ENCODE data around the gene EPC2.

The EPC2 gene, protein sequence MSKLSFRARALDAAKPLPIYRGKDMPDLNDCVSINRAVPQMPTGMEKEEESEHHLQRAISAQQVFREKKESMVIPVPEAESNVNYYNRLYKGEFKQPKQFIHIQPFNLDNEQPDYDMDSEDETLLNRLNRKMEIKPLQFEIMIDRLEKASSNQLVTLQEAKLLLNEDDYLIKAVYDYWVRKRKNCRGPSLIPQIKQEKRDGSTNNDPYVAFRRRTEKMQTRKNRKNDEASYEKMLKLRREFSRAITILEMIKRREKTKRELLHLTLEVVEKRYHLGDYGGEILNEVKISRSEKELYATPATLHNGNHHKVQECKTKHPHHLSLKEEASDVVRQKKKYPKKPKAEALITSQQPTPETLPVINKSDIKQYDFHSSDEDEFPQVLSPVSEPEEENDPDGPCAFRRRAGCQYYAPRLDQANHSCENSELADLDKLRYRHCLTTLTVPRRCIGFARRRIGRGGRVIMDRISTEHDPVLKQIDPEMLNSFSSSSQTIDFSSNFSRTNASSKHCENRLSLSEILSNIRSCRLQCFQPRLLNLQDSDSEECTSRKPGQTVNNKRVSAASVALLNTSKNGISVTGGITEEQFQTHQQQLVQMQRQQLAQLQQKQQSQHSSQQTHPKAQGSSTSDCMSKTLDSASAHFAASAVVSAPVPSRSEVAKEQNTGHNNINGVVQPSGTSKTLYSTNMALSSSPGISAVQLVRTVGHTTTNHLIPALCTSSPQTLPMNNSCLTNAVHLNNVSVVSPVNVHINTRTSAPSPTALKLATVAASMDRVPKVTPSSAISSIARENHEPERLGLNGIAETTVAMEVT

DNA sequence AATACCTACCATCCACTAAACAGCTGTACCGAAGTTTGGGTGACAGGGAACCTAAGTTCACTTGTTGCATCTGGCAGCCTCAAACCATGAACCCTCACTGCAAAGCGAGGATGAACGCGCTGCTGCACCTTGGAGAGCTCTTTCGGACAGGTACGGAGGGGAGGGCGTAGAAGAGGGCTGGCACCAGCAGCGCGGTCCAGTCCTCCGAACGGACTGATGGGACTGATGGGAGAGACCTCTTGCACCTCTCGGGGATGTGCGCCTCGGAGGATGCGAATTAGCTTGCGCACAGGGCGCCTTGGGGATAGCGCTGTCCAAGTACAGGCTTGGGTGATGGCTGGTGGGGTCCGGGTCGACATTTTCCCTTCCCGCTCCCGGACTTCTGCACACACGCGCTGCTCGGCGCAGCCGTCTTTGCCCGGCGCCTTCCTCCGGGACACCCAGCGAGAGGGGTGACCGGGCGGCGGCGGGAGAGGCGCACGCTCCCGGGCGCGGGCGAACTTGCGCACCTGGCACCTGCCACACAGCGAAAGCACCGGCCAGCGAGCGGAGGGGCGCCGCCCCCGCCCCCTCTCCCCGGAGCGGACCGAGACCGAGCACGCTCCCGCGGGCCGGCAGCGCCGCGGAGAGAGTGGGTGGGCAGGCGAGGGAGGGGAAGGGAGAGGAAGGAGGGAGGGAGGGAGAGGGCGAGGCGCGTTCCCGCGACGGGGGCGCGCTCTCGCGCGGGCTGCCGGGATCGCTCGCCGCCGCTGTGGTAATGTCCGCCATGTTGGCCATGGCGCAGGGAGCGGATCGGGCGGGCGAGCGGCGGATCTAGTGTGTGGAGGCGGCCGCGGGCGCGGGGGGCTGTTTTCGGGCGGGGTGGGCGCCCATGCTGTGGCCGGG, at the start of gene EPC2:
Gene EPC2 (plus strand): TSS at position 754 of the 885 bp plus-strand sequence. CDS start 267 bp downstream, outside the sequence.
- DNase-seq, result peak; percentile 76

DNA sequence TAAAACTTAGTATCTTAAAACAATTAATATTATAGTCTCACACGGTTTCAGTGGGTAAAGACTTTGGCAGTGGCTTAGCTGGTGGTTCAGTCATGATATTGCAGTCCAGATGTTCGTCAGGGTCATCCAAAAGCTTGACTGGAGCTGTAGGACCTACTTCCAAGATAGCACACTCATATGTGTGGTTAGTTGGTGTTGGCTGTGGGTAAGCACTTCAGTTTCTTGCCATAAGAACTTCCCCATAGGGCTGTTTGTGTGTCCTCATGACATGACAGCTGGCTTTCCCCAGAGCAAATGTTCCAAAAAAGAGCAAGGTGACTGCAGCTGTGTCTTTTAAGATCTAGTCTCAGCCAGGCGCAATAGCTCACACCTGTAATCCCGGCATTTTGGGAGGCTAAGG, 48.5 kb upstream of the EPC2 start:
- DNase-seq, result no peak

DNA sequence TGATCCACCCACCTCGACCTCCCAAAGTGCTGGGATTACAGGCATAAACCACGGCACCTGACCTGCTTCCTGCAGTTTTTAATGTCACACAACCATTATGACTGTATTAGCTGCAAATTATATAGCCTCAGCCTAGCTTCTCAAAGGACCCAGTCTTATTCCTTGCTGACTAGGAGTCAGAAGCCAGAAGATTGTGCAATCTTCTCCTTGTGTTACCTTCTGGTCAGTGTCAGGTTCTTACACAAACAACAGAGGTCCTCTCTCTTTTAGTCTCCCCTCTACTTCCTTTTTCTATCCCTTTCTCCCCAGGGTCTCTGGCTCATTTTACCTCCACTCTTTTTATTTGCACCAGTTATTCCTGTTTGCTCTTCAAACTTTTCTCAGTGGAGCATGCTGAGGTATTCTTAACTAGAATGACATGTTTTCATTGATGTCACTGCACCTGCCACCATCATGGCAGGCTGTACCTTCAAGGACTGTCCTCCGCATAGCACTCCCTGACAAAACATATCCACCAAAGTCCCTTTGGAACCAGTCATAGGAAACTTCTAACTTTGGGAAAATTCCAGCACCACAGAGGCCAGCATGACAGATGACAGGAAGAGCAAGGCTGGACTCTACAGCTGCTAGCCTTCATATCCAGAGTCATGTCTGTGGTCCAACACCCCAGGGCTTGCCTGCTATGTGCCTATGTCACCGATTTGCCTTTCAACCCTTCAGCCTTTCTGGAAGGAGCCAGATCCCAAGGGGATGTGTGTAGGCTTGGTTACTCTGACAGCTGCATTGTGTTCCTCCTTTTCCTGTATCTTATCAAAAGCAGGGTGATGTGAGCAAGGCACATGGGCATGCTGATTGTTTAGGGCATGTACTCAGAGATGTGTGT, 45.2 kb upstream of the EPC2 start:
- no peak for DNase-seq

DNA sequence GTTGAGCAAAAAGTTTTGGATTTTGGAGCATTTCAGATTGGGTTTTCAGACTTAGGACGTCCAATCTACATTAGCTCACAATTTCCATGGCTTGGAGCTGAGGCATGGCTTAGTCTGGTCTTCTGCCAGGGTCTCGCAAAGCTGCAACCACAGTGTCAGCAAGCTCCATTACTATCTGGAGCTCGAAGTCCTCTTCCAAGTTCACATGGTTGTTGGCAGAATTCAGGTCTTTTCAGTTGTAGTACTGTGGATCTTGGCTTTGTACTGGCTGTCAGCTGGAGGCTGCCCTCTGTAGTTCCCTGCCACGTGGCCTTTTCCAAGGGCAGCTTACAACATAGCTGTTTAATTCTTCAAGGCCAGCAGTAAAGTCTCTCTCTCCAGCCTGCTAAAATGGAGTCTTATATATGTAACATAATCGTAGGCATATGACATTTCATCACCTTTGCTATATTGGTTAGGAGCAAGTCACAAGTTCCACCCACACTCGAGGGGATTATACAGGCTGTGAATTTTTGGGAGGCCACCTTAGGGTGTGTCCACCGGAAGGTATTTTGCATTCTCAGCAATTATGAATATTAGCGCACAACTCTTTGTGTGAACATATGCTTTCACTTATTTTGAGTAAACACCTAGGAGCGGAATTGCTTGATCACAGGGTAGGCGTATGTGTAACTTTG, 41.5 kb upstream of the EPC2 start:
- no peak for DNase-seq

DNA sequence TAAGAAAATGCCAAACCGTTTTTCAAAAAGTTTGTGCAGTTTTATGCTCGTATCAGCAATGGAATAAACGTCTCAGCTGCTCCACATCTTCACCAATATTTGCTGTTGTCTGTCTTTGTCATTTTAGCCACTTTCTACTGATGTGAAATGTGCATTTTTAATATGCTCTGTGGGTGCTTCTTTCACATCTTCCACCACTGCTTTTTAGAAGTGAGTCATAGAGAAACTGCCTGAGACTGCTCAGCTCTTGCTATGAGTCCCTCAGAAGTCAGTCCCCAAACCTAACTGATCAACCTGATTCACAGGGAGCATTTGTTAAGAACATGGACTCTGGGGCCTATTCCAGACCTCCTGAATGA, 41.0 kb upstream of the EPC2 start:
- no peak for DNase-seq

DNA sequence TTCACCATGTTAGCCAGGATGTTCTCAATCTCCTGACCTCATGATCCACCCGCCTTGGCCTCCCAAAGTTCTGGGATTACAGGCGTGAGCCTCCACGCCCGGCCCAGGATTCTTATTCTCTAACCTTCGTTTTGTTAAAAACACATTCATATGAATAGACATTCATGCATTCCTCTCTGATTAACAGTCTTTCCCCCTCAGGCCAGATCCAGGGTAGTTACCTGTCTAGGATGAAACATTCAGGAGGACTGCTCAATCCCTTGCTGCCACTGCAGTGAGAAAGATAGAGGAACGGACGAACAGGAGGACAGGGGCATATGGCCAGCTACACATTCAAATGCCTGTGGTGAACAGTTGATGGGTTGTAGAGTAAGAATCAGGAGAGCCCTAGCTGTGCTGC, 39.6 kb upstream of the EPC2 start:
- no peak for DNase-seq

DNA sequence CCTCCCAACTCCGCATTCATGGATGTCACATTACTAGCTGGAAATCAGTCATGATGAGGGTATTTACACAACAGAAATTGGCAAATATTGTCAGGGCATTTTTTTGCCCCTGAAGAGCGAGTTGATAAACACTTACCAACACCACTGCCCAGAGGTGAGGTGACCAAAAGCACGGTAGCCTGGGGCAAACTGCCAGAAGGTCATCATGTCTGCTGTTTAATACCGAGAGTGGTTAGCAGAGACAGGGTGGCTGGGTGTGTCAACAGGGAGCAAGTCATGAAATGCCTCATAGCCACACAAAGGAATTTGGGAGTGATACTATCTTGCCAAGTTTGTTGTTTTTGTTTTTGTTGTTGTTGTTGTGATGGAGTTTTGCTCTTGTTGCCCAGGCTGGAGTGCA, 37.0 kb upstream of the EPC2 start:
- DNase-seq, result no peak

DNA sequence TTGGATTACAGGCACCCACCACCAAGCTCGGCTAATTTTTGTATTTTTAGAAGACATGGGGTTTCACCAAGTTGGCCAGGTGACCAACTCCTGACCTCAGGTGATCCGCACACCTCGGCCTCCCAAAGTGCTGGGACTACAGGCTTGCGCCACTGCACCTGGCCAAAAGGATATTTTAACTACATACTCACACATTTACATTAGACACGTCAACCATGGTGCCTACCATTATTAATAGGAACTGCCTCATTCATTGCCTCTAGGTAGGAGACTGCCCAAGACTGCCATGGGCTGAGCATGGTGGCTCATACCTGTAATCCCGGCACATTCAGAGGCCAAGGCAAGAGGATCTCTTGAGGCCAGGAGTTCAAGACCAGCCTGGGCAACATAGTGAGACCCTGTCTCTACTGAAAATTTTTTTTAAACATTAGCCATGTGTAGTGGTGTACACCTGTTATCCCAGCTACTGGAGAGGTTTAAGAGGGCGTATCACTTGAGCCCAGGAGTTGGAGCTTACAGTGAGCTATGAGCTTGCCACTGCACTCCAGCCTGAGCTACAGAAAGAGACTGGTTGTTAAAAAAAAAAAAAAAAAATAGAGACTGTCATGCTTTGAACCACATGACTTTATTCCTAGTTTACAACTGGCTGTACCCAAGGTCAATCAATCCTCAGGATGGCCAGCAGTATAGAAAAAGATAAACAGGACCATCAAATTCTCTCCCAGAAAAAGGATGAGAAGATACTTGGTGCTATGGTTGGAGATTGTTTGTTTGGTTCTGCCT, 31.1 kb upstream of the EPC2 start:
- DNase-seq, result no peak

DNA sequence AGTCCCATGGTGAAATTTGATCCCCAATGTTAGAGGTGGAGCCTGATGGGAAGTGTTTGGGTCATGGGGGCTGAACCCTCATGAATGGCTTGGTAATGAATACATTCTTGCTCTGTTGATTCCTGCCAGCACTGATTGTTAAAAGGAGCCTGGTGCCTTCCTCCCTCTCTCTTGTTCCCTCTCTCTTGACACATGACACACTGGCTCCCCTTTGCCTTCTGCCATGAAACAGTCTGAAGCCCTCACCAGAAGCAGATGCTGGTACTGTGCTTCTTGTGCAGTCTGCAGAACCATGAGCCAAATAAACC, 30.6 kb upstream of the EPC2 start:
- no peak for DNase-seq

DNA sequence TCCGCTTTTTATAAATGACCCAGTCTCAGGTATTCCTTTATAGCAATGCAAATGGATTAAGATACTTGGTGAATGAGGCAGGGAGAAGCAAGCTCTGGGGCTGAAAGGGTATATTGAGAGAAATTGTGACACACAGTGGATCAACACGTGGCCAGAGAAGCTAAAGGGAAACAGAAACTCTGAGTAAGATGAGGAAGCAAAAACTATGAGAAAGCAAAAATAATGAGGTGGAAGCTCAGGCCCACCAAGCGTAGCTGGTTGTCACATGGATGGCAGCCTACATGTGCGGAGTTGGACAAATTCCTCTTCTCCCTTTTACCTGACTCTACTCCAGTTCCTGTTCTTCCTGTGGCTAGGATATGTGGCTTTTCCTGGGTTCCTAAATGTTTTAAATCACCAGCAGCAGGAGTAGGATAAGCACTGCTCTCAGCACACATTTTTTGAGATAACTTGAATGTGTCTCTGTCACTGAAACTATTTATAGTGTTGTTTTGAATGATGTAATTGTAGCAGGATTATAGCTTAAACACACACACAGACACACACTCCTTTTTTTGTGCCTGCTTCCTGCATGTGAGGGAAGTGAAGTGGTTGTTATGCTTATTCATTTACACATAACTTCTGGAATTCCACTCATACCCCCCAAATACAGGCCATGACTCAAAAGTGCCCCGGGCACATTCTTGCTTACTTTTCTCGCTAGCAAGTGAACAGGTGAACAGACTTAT, 30.1 kb upstream of the EPC2 start:
- peak; percentile 21 for DNase-seq

DNA sequence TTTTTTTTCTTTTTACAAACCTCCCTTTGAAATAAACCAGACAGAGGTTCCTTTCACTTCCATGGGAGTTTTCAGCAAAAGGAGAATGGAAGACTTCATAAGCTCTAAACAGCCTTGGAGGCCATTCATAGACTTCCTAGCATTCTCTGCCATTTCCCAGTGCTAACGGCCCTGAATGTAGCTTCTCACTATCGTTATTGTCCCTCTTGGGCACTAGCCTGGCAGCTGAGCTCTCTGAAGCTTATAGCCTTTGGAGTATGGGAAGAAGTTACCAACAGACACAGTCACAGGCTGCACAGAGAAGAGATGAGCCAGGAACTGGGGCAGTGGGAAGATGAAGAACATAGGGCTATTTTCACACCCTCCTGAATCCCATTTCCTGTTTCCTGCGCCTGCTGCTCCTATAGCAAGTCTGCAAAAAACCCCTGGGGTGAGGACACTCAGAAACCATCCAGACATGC, 29.1 kb upstream of the EPC2 start:
- no peak for DNase-seq

DNA sequence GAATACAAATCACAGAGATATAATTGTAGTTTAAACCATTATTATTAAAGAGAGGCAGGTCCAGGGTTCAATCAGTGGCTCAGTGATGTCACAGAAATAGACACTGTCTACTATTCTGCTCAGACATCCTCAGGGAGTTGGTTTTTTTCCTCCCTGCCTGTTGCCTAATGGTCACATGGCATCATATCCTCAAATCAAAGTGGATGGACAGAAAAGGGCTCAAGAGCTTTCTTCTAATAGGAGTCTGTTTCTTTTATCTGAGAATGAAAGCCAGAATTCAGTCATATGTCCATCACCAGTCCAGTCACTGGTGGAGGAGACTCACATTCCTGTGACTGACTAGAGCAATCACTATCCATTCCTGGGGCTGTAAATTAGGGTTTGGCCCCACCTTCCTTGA, 27.9 kb upstream of the EPC2 start:
- DNase-seq, result no peak

DNA sequence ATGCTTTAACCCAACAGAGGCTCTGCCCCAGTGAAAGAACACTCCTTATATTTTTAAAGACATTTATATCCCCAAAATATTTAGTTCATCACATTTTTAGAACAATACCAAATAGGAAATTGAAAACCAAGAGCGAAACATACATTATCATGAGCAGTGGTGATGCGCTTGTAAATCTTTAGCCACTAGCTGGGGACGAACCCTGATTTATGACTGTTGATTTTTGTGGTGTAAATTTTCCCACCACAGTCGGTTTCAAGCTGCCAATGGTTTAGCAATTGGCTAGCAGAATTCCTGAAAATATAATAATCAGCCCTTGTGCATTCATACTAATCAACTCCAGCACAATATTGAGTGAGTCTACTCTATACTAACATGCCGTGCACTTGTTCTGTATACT, 27.3 kb upstream of the EPC2 start:
- DNase-seq, result no peak

DNA sequence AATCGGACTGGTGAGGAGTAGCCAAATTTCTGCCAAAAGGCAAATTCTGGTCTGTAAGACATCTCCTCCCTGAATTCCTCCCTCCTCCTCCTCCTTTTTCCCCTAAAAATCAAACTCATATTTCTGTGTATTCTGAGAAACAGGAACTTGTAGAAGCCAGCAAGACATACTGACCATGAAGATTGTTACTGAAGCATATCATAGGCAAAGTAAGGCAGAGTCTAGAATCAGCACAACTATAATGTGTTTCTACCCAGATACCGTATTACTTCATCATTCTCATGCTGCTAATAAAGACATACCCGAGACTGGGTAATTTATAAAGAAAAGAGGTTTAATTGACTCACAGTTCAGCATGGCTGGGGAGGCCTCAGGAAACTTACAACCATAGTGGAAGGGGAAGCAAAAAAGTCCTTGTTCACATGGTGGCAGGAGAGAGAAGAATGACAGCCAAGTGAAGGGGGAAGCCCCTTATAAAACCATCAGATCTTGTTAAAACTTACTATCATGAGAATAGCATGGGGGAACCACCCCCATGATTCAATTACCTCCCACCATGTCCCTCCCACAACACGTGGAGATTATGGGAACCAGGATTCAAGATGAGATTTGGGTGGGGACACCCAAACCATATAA, 24.9 kb upstream of the EPC2 start:
- DNase-seq, result no peak

DNA sequence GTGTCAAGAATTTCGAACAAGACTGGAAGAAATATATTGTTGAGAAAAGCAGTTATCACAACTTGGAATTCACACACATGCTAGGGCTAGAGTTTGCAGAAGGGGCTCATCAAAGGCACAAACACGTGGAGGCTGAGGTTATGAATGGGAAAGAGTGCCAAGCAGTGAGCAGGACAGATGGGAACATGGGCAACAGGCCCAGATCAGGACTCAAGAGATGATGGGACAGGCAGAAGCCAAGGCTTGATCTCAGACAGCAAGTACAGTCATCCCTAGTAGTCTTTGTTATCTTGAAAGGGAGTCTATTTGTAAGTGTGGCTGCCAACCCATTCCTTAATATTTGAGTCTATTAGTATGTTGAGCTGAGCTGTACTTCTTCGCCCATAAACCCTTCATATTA, 22.2 kb upstream of the EPC2 start:
- DNase-seq, result no peak

DNA sequence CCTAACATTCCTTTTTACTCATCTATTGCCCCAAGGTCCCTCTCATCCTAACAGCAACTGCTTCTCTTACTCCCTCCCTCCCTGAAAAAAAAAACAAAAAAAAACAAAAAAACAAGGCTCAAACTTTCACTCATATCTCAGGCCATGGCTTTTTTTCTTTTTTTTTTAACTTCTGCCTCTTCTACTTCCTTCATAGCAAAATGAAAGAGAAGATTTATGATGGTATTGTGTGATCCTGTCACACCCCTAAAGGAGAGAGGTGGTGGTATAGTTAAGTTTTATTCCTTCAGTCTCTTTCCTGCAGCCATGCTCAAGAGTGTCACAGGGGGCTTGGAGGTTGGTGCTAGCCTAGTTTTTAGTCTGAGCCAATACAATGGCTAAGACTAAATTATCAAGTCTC, 21.5 kb upstream of the EPC2 start:
- DNase-seq, result no peak

DNA sequence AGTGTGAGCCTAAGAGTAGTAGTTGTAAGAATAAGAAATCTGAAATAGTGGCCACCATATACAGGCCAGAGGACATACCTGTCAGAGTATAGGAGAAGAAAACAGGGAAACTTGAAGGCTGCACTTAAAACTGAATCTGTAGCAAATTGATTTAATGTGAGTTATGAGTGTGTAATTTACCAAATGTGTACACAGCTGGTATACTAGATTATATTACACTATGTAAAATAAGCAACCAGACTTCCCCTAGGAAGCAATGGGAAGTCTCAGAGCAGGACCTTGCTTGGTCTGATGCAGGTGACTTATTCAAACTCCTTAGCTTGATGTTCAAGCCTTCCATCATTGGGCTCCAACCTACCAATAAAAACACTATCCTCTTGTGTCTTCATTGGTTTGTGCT, 17.3 kb upstream of the EPC2 start:
- DNase-seq, result no peak

DNA sequence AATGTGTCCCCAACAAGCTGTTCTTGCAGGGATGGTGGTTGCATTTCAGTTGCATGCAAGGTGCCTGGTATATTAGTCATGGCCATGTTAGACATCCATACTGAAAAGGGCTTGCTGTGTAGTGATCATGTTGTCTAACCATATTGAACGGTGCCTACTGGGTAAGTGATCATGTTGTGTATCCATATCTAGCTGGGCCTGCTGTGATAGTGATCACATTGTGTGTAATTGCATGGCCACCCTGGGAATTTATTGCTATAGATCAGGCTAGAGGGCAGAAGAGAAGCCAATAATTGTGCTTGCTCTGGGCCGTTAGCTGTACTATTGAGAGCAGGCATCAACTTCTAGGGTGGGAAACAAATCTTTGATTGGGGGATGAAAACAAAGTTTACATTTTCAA, 9.8 kb upstream of the EPC2 start:
- no peak for DNase-seq

DNA sequence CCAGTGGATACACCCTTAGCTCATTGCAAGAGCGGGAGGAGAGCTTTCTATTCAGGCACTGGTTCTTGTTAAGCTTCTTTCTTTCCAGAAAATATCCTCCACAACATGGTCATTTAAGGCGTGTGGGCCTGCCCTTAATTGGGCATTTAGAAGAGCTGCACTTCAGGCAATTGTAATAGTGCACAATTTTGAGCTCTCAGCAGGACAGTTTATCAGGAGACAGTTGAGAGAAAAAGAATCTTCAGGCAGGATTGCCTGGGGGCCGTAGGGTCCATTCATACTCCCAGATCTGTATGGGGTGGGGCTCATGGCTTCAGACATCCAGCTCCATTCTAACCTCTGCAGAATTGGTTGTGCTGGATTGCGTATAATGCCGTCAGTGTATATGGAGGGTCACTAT, 6.0 kb upstream of the EPC2 start:
- DNase-seq, result no peak

DNA sequence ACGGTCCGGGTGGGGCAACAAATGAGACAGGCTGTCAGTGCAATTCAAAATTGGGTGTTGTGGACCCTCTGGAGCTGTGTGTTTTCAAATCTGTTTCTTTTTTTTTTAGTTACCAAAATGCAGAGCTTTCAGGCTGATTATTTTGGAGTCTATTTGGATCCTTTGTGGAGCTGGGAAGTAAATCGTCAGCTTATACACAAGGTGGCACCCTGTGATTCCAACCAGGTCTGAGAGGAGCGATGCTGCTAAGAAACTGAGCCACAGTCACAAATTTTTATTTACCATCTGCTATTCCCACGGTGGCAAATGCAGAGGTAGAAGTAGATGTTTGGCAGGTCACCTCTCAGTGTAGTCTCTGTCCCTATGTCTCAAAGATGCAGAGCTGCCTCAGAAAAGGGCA, 3.8 kb upstream of the EPC2 start:
- DNase-seq, result peak; percentile 19

Measured in fibroblast of upper back skin (primary cell).